Measurements from ENCODE around the gene CDK11B.

GRCh38 chr1:1619917-1620361 lies 38.9 kb downstream of the CDK11B start:
- peak; percentile 47 for TF ChIP-seq CTCF (IDR thresholded peaks at IDR 0.05; ENCODE audit: low read depth, low read length)
- TF ChIP-seq EZH2phosphoT487 (IDR thresholded peaks at IDR 0.05; ENCODE audit: low read depth) = no peak
